SH-SY5Y (cell line): ENCODE data around the gene EYA2.

Source experiments
- GATA2 ChIP-seq: IDR thresholded peaks from 2 replicates; pipeline ENCODE4 v1.6.1; 2011; ENCODE audit warnings: mild to moderate bottlenecking, low read depth, low read length
- GATA3 ChIP-seq: IDR thresholded peaks from 2 replicates; pipeline ENCODE4 v1.6.1; 2011; ENCODE audit warnings: low read depth, mild to moderate bottlenecking, low read length, moderate library complexity

EYA2 gene

GRCh38 chr20:47049771-47050170, 155.1 kb downstream of the EYA2 start:
- TF ChIP-seq GATA2 (no peak), GATA3 (no peak)

GRCh38 chr20:47050996-47051395, 156.4 kb downstream of the EYA2 start:
- no peak for TF ChIP-seq GATA2
- no peak for TF ChIP-seq GATA3

GRCh38 chr20:47051936-47052526, 157.4 kb downstream of the EYA2 start:
- TF ChIP-seq GATA2 (no peak), GATA3 (no peak)

- TF ChIP-seq GATA2 (no peak), GATA3 (no peak)
These were observed 159.9 kb downstream of the EYA2 start for GRCh38 chr20:47054506-47054905.

- TF ChIP-seq GATA2 (no peak), GATA3 (no peak)
These were observed 160.3 kb downstream of the EYA2 start for GRCh38 chr20:47054945-47055344.

GRCh38 chr20:47055699-47056369, 161.2 kb downstream of the EYA2 start:
- no peak for TF ChIP-seq GATA3

- TF ChIP-seq GATA3 (no peak), GATA2 (no peak)
These were observed 163.0 kb downstream of the EYA2 start for GRCh38 chr20:47057661-47058060.

GRCh38 chr20:47058236-47058635, 163.6 kb downstream of the EYA2 start:
- TF ChIP-seq GATA2 (no peak), GATA3 (no peak)

GRCh38 chr20:47059536-47059935, 164.9 kb downstream of the EYA2 start:
- TF ChIP-seq GATA3 = no peak
- no peak for TF ChIP-seq GATA2

- TF ChIP-seq GATA3 = no peak
- no peak for TF ChIP-seq GATA2
These were observed 166.9 kb downstream of the EYA2 start for GRCh38 chr20:47061549-47061948.

- no peak for TF ChIP-seq GATA2
- TF ChIP-seq GATA3 = no peak
These were observed 167.7 kb downstream of the EYA2 start for GRCh38 chr20:47062226-47062890.

GRCh38 chr20:47063407-47063806, 168.8 kb downstream of the EYA2 start:
- TF ChIP-seq GATA2 (no peak), GATA3 (no peak)

- TF ChIP-seq GATA3 (no peak), GATA2 (no peak)
These were observed 169.2 kb downstream of the EYA2 start for GRCh38 chr20:47063808-47064207.

GRCh38 chr20:47066484-47067270, 172.0 kb downstream of the EYA2 start:
- TF ChIP-seq GATA2 (no peak), GATA3 (no peak)

GRCh38 chr20:47067776-47068175, 173.1 kb downstream of the EYA2 start:
- TF ChIP-seq GATA3 (no peak), GATA2 (no peak)
